Loucy (cell line): ENCODE data around the gene EEFSEC.

Experiments
- H2AFZ ChIP-seq: fragments of 200-600 bp; sonication (generic); 2 replicates; pipeline ENCODE4 v1.6.0; 2016; ENCODE audit warnings: antibody characterized with exemption, mild to moderate bottlenecking, low read length, moderate library complexity
- H3F3A ChIP-seq: fragments of 200-600 bp; 2 replicates; pipeline ENCODE4 v1.6.0; 2016; ENCODE audit warnings: antibody characterized with exemption, low read depth, mild to moderate bottlenecking
- H3K27me3 ChIP-seq: fragments of 200-600 bp; sonication (generic); 2 replicates; pipeline ENCODE4 v1.6.1; 2014; ENCODE audit warnings: low read length, mild to moderate bottlenecking; ENCODE audit not compliant: insufficient read depth, poor library complexity, severe bottlenecking
- H3K36me3 ChIP-seq: fragments of 200-600 bp; sonication (generic); 2 replicates; pipeline ENCODE4 v1.6.1; 2016; ENCODE audit warnings: low read length; ENCODE audit not compliant: insufficient read depth
- H3K4me1 ChIP-seq: fragments of 200-600 bp; sonication (generic); 2 replicates; pipeline ENCODE4 v1.5.1; 2014; ENCODE audit warnings: low read length, mild to moderate bottlenecking; ENCODE audit not compliant: insufficient read depth, poor library complexity, severe bottlenecking
- H3K4me2 ChIP-seq: fragments of 200-600 bp; sonication (generic); 2 replicates; pipeline ENCODE4 v1.6.0; 2014; ENCODE audit warnings: antibody characterized with exemption, low read length, low read depth, mild to moderate bottlenecking; ENCODE audit not compliant: poor library complexity, severe bottlenecking
- H3K4me3 ChIP-seq: fragments of 200-600 bp; sonication (generic); 2 replicates; pipeline ENCODE4 v1.5.1; 2014; ENCODE audit warnings: low read length, mild to moderate bottlenecking, mixed read lengths; ENCODE audit not compliant: poor library complexity, severe bottlenecking
- H3K79me2 ChIP-seq: fragments of 200-600 bp; sonication (generic); 2 replicates; pipeline ENCODE4 v1.6.1; 2014; ENCODE audit warnings: low read length; ENCODE audit not compliant: insufficient read depth
- H3K9ac ChIP-seq: fragments of 200-600 bp; sonication (generic); 2 replicates; pipeline ENCODE4 v1.6.0; 2014; ENCODE audit warnings: mild to moderate bottlenecking, low read depth, low read length, moderate library complexity; ENCODE audit not compliant: poor library complexity, severe bottlenecking
- H3K9me2 ChIP-seq: fragments of 200-600 bp; sonication (generic); replicated peaks from 2 replicates; pipeline ENCODE4 v1.6.1; 2016; ENCODE audit warnings: low read depth, low read length, mixed read lengths
- H3K9me3 ChIP-seq: fragments of 200-600 bp; sonication (generic); 2 replicates; pipeline ENCODE4 v1.6.1; 2014; ENCODE audit warnings: mild to moderate bottlenecking, antibody characterized with exemption, low read length, low read depth; ENCODE audit not compliant: insufficient read depth
- H4K20me1 ChIP-seq: fragments of 200-600 bp; sonication (generic); 2 replicates; pipeline ENCODE4 v1.6.0; 2014; ENCODE audit warnings: antibody characterized with exemption, low read length, mild to moderate bottlenecking; ENCODE audit not compliant: insufficient read depth, poor library complexity, severe bottlenecking
- CTCF ChIP-seq: fragments of 200-600 bp; sonication (generic); conservative IDR thresholded peaks from 2 replicates; pipeline ENCODE4 v1.5.1; 2014; ENCODE audit warnings: mild to moderate bottlenecking, antibody characterized with exemption, low read length
- EZH2phosphoT487 ChIP-seq: fragments of 200-600 bp; IDR thresholded peaks from 2 replicates; pipeline ENCODE4 v1.6.1; 2018; ENCODE audit warnings: antibody characterized with exemption, mild to moderate bottlenecking, moderate library complexity, borderline replicate concordance

EEFSEC gene

GRCh38 chr3:128146201-128146600 lies 7.1 kb upstream of the EEFSEC start:
- no peak overlapping the region for H3K4me3 ChIP-seq

GRCh38 chr3:128149650-128150049 lies 3.6 kb upstream of the EEFSEC start:
- H3F3A ChIP-seq: 0 out of 2 replicates have a peak, but pooled peaks cover 4% of the 10 kb centered on the region
- H3K79me2 ChIP-seq: peaks cover 9% of the 10 kb centered on the region
- H3K4me1 ChIP-seq: no peaks in the 10 kb centered on the region
- H3K9me2 ChIP-seq: no peaks in the 10 kb centered on the region
- no peaks in the 10 kb centered on the region for H4K20me1 ChIP-seq
- H3K4me3 ChIP-seq: no peak overlapping the region
- H3K9me3 ChIP-seq: no peaks in the 10 kb centered on the region
- TF ChIP-seq CTCF (no peak), EZH2phosphoT487 (no peak)
- no peaks in the 10 kb centered on the region for H3K36me3 ChIP-seq
- no peak overlapping the region for H3K9ac ChIP-seq
- H3K27me3 ChIP-seq: no peaks in the 10 kb centered on the region
- H2AFZ ChIP-seq: no peak overlapping the region
- no peak overlapping the region for H3K4me2 ChIP-seq

More at GRCh38 chr3:128146201-128146600, 7.1 kb upstream of the EEFSEC start:
- Histone ChIP-seq H2AFZ (no peak overlapping the region), H3K79me2 (no peaks in the 10 kb centered on the region), H3K4me1 (no peaks in the 10 kb centered on the region), H3K9me2 (no peaks in the 10 kb centered on the region), H3F3A (no peaks in the 10 kb centered on the region), H3K36me3 (no peaks in the 10 kb centered on the region), H3K27me3 (no peaks in the 10 kb centered on the region), H3K9me3 (no peaks in the 10 kb centered on the region), H3K9ac (no peak overlapping the region), H4K20me1 (no peaks in the 10 kb centered on the region), H3K4me2 (no peak overlapping the region)
- TF ChIP-seq CTCF: no peak
- no peak for TF ChIP-seq EZH2phosphoT487

GRCh38 chr3:128151758-128152274 lies 1.5 kb upstream of the EEFSEC start:
- Histone ChIP-seq H3K9me3 (no peaks in the 10 kb centered on the region), H3K9ac (no peak overlapping the region), H2AFZ (no peak overlapping the region; the same call in 1 of the 2 replicates), H3K36me3 (no peaks in the 10 kb centered on the region; the same call in 1 of the 2 replicates), H3K79me2 (peaks cover 27% of the 10 kb centered on the region), H4K20me1 (no peaks in the 10 kb centered on the region), H3K4me1 (peaks cover 8% of the 10 kb centered on the region), H3F3A (0 out of 2 replicates have a peak, but pooled peaks cover 4% of the 10 kb centered on the region), H3K27me3 (no peaks in the 10 kb centered on the region), H3K4me3 (no peak overlapping the region), H3K9me2 (no peaks in the 10 kb centered on the region), H3K4me2 (no peak overlapping the region)
- TF ChIP-seq CTCF (no peak), EZH2phosphoT487 (no peak)
